Heart right ventricle (tissue), 16 donors: ENCODE data around the gene TNFAIP1. TPM values are rescaled to one million over a fixed set of nuclear protein-coding genes. Genes with fewer than 3 reads are reported as not detected.
"Not testable (repeated sequence)": the region's sequence is repeated elsewhere in the genome, so short reads cannot be mapped to it uniquely, and the experiment has no call there.

Source experiments
- ATAC-seq, 8 donors: fragments of 200-7000 bp; cut with Tn5 transposase; one replicate each; pipeline ENCODE4 v1.9.1; 2020; ENCODE audit warnings: mild to moderate bottlenecking in 8 of 8, moderate library complexity in 8 of 8, moderate number of reproducible peaks in 1 of 8
- DNase-seq, 2 donors: peaks; one replicate each; pipeline ENCODE4 v3.0.0-alpha.2; 2020
- H3K27ac ChIP-seq, 10 donors: fragments of 200-600 bp; sonication (generic) in 2 of 10; one replicate each; pipeline versions ENCODE4 v1.5.0 to v1.8.0; 2020 to 2022; ENCODE audit warnings: mild to moderate bottlenecking in 3 of 10
- H3K27me3 ChIP-seq, 7 donors: fragments of 200-600 bp; one replicate each; pipeline ENCODE4 v1.8.0; 2021 to 2022; ENCODE audit warnings: mild to moderate bottlenecking in 2 of 7
- H3K36me3 ChIP-seq, 9 donors: fragments of 200-600 bp; sonication (generic) in 1 of 9; one replicate each; pipeline versions ENCODE4 v1.5.0 to v1.8.0; 2020 to 2022; ENCODE audit warnings: mild to moderate bottlenecking in 2 of 9
- H3K4me1 ChIP-seq, 9 donors: fragments of 200-600 bp; sonication (generic) in 1 of 9; one replicate each; pipeline versions ENCODE4 v1.5.0 to v1.8.0; 2020 to 2022; ENCODE audit warnings: mild to moderate bottlenecking in 4 of 9
- H3K4me3 ChIP-seq, 10 donors: fragments of 200-600 bp; sonication (generic) in 2 of 10; one replicate each; pipeline versions ENCODE4 v1.5.0 to v1.8.0; 2020 to 2022; ENCODE audit warnings: mild to moderate bottlenecking in 7 of 10, moderate library complexity in 2 of 10
- H3K9me3 ChIP-seq, 11 donors: fragments of 200-600 bp in 10 of 11; sonication (generic) in 2 of 11; one replicate each; pipeline versions ENCODE4 v1.5.0 to v1.8.0; 2013 to 2022; ENCODE audit warnings: mild to moderate bottlenecking in 2 of 11, control low read depth in 1 of 11, moderate library complexity in 1 of 11
- CTCF ChIP-seq, 9 donors: fragments of 200-600 bp; sonication (generic) in 2 of 9; IDR thresholded peaks; one replicate each; pipeline versions ENCODE4 v1.5.0 to v1.8.0; 2021 to 2022; ENCODE audit warnings: antibody characterized with exemption in 9 of 9, mild to moderate bottlenecking in 5 of 9, moderate library complexity in 1 of 9
- WGBS, 2 donors: extraction: QIAGEN DNeasy Blood & Tissue Kit; methylation state at CpG; one replicate each; pipeline ENCODE4 v1.1.7; 2013; ENCODE audit warnings: inconsistent platforms in 1 of 2; 5-methylcytosine and 5-hydroxymethylcytosine counted together
- intact Hi-C, 10 donors: fragments of 100-400 bp; cut with DNase I; formaldehyde crosslinking; loops; one replicate each; pipeline versions ENCODE4 v1.11.1 to v1.14.2; 2022
- polyA plus RNA-seq, 2 donors: library from polyadenylated mRNA; stranded (reverse); fragments of 200-250 nt; gene quantifications; one replicate each; pipeline ENCODE4 v1.2.3, GENCODE V29; 2013
- total RNA-seq, 10 donors: library from RNA; stranded (reverse); fragmentation: NEBNext Ultra II Directional in 3 of 10; extraction: Animal tissue kit (Norgen Biotek cat#: 25700) in 3 of 10; gene quantifications; one replicate each; pipeline versions ENCODE4 v1.2.1 to v1.2.4, GENCODE V29; 2021 to 2023
- donor health status: Arrhythmogenic right ventricular cardiomyopathy.
- donor health status: ischemic (EF 13 %, LVEDD 7.1; RV severe dilation, severe dysfunction).
- donor health status: healthy with polysubstance abuse.
- donor health status: DM: no; HTN: yes; CAD: no.
- donor health status: DM: no; HTN: no; CAD: no.
- donor health status: ischemic (EF 25% LVEDD 6.9; RV normal size, moderate dysfunction).
- donor health status: ischemic (EF 25% LVEDD 5.7; RV mildly dilated, moderate dysfunction).
- donor health status: healthy.
- donor health status: DM: yes; HTN: yes; CAD: no.
- donor health status: Ischemic cardiomyopathy.
- donor health status: ischemic (EF 35%, LVEDD 5.7; RV mildly dilated, moderate dysfunction).
- donor health status: nonischemic (EF 11% LVEDD 7.7; RV severe dilation, severe dysfunction).
- donor health status: DM: yes; HTN: yes; CAD: no.
- donor health status: PGD.
- donor health status: ischemic (EF 29% LVEDD 5.4; RV normal size, mild dysfunction).
- donor health status: nonischemic (EF 23%, LVEDD 6.1; RV moderate dilation, normal function).

TNFAIP1 gene
- total and polyA plus RNA-seq, 12 donors, result 15.1 to 87.6 (median 43.2) TPM

DNA sequence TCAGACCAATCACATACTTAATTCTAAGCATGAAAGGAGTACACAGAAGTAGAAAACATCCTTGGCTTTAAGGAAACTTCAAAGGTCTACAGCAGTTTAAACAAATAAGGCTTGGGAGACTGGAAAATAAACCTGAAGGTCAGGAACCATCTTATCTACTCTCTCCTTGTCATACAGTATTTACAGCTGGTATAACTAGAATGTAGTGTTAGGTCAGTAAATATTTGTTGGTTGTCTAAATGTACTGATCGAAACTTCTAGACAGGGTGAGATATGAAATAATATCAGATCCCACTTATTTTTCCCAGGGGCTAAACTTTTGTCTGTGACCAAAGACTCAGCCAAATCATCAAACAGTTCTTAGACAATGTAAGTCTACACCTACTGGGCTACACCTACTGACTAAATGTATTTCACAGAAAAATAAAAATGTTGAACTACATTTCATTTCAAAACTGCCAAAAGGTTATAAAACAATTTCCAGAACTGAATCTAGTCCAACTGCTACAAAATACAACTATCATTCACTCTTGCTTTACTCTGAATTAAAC lies 43.7 kb upstream of the TNFAIP1 start:
- Histone ChIP-seq H3K36me3 (no peaks in the 10 kb centered on the region), H3K27ac (no peak overlapping the region), H3K9me3 (no peaks in the 10 kb centered on the region), H3K27me3 (peaks cover 0 to 17% (median 7%) of the 10 kb centered on the region in 7 donors), H3K4me1 (no peaks in the 10 kb centered on the region), H3K4me3 (no peak overlapping the region)
- no peak for TF ChIP-seq CTCF (IDR thresholded peaks at IDR 0.05)
- intact Hi-C loops, result no loop called here
- no peak for ATAC-seq
- 71 to 72% methylated on average over 1 of the region's 1 CpG for WGBS, 2 donors
- DNase-seq, result no peak

GRCh38 chr17:28292878-28293277 lies 42.7 kb upstream of the TNFAIP1 start:
- H3K27ac ChIP-seq, intact Hi-C loops, H3K4me1 ChIP-seq, H3K36me3 ChIP-seq, ATAC-seq, DNase-seq, H3K4me3 ChIP-seq, H3K9me3 ChIP-seq: not testable (repeated sequence)
- peaks cover 0 to 17% (median 7%) of the 10 kb centered on the region in 7 donors for H3K27me3 ChIP-seq
- WGBS, 2 donors, result 82 to 87% methylated on average over 12 of the region's 12 CpGs

- no peak for DNase-seq
- H3K36me3 ChIP-seq, result no peaks in the 10 kb centered on the region
- H3K4me1 ChIP-seq, result no peaks in the 10 kb centered on the region
- H3K27ac ChIP-seq, result no peak overlapping the region
- H3K4me3 ChIP-seq, result no peak overlapping the region
- no peaks in the 10 kb centered on the region for H3K9me3 ChIP-seq
- peaks cover 0 to 17% (median 7%) of the 10 kb centered on the region in 7 donors for H3K27me3 ChIP-seq
- intact Hi-C loops, result no loop called here
- TF ChIP-seq CTCF (IDR thresholded peaks at IDR 0.05), result no peak
- 81 to 84% methylated on average over 6 of the region's 6 CpGs for WGBS, 2 donors
- no peak for ATAC-seq
These were observed 41.6 kb upstream of the TNFAIP1 start for GRCh38 chr17:28293994-28294393.

GRCh38 chr17:28295677-28296578 lies 39.6 kb upstream of the TNFAIP1 start:
- intact Hi-C loops, result no loop called here
- no peak for ATAC-seq
- no peak for DNase-seq
- Histone ChIP-seq H3K4me1 (no peaks in the 10 kb centered on the region), H3K27ac (no peak overlapping the region), H3K9me3 (no peaks in the 10 kb centered on the region), H3K27me3 (peaks cover 0 to 17% (median 7%) of the 10 kb centered on the region in 7 donors), H3K4me3 (no peak overlapping the region), H3K36me3 (no peaks in the 10 kb centered on the region)
- no peak for TF ChIP-seq CTCF (IDR thresholded peaks at IDR 0.05)
- 72% methylated on average over 3 of the region's 3 CpGs for WGBS, 2 donors

GRCh38 chr17:28298449-28298848 lies 37.1 kb upstream of the TNFAIP1 start:
- intact Hi-C loops, result no loop called here
- 78 to 84% methylated on average over 3 of the region's 3 CpGs for WGBS, 2 donors

More at GRCh38 chr17:28298449-28298848, 37.1 kb upstream of the TNFAIP1 start:
- H3K4me1 ChIP-seq, result no peaks in the 10 kb centered on the region
- TF ChIP-seq CTCF (IDR thresholded peaks at IDR 0.05), result no peak
- H3K4me3 ChIP-seq, result no peak overlapping the region
- H3K9me3 ChIP-seq, result no peaks in the 10 kb centered on the region
- no peaks in the 10 kb centered on the region for H3K36me3 ChIP-seq
- ATAC-seq, result no peak
- no peak for DNase-seq
- H3K27me3 ChIP-seq, result peaks cover 0 to 17% (median 7%) of the 10 kb centered on the region in 7 donors
- H3K27ac ChIP-seq, result no peak overlapping the region
